ENCODE measurements around the gene CLSTN2.

Gene CLSTN2

DNA sequence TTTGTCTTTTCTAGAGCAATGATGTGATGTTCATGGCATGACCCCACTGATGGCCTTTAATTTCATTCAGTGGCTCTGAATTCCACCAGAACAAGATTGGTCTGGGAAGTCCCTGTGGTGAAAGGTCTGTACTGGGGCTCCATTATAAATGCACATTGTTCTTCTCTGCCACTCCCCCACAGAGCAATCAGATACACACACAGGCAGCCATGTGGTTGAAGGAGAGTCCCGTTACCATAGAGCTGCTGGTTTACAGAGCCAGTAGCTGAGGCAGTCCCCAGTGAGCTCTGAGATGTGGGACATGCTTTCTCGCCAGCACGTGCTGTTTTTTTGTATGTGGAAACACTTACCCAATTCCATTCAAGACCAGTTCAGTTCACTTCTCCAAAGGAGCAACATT, 570.2 kb downstream of the CLSTN2 start:
- no peak for DNase-seq (ENCODE audit: low spot score)

GRCh38 chr3:140505876-140506275, 570.9 kb downstream of the CLSTN2 start:
- DNase-seq (ENCODE audit: low spot score) = no peak

DNA sequence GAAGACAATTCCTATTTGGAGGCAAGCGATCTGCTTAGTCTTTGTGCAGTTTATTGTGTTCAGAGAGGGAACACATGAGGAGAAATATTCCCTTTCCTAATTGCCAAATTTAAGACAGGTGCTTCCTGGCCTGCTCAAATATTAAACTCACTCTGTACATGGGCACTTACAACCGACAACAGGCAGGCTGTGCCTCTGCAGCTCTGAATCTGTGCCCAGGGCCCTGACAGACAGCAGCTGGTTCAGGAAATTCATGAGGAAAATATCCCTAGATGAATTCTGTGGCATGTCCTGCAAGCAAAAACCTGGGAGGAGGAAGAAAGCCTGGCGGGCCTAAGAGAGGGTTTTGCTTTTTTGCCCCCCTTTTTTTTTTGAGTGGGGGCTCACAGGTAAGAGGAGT, 573.6 kb downstream of the CLSTN2 start:
- DNase-seq (ENCODE audit: low spot score) = no peak

- no peak for DNase-seq (ENCODE audit: low spot score)
These were observed 574.5 kb downstream of the CLSTN2 start for GRCh38 chr3:140509534-140509933.

GRCh38 chr3:140510303-140510861, 575.4 kb downstream of the CLSTN2 start:
- no peak for DNase-seq (ENCODE audit: low spot score)

- DNase-seq (ENCODE audit: low spot score) = no peak
These were observed 586.9 kb downstream of the CLSTN2 start for GRCh38 chr3:140521751-140522445.

GRCh38 chr3:140522653-140523380, 587.8 kb downstream of the CLSTN2 start:
- no peak for DNase-seq (ENCODE audit: low spot score)

- no peak for DNase-seq (ENCODE audit: low spot score)
These were observed 588.6 kb downstream of the CLSTN2 start for GRCh38 chr3:140523600-140523999.

GRCh38 chr3:140527156-140527555, 592.2 kb downstream of the CLSTN2 start:
- DNase-seq (ENCODE audit: low spot score) = no peak

- DNase-seq (ENCODE audit: low spot score) = no peak
These were observed 594.1 kb downstream of the CLSTN2 start for GRCh38 chr3:140529096-140529495.

- no peak for DNase-seq (ENCODE audit: low spot score)
These were observed 594.6 kb downstream of the CLSTN2 start for GRCh38 chr3:140529558-140529957.

DNA sequence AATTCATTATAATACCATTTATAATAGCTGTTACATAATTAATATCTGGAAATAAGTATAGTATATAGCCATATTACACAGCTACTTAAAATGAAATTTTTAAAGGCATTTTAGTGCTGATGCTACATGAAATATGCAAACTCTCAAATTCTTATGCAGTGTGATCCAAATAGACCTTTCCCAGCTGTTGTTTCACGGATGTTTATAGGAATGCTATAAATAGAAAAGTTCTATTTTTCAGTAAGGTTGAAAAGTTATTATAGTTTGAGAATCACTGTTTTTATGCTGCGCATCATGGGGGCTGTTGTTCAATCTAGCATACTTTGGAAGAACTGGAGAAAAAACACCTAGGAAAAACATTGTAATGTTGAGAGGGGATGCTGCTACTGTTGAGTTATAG, 595.1 kb downstream of the CLSTN2 start:
- DNase-seq (ENCODE audit: low spot score) = no peak

GRCh38 chr3:140530603-140531002, 595.6 kb downstream of the CLSTN2 start:
- no peak for DNase-seq (ENCODE audit: low spot score)

GRCh38 chr3:140532793-140533330, 597.9 kb downstream of the CLSTN2 start:
- peak; percentile 0 for DNase-seq (ENCODE audit: low spot score)

GRCh38 chr3:140536926-140537726, 602.1 kb downstream of the CLSTN2 start:
- no peak for DNase-seq (ENCODE audit: low spot score)

- no peak for DNase-seq (ENCODE audit: low spot score)
These were observed 602.7 kb downstream of the CLSTN2 start for GRCh38 chr3:140537727-140538082.

- DNase-seq (ENCODE audit: low spot score) = peak; percentile 50
These were observed 605.3 kb downstream of the CLSTN2 start for GRCh38 chr3:140540262-140540661.

DNA sequence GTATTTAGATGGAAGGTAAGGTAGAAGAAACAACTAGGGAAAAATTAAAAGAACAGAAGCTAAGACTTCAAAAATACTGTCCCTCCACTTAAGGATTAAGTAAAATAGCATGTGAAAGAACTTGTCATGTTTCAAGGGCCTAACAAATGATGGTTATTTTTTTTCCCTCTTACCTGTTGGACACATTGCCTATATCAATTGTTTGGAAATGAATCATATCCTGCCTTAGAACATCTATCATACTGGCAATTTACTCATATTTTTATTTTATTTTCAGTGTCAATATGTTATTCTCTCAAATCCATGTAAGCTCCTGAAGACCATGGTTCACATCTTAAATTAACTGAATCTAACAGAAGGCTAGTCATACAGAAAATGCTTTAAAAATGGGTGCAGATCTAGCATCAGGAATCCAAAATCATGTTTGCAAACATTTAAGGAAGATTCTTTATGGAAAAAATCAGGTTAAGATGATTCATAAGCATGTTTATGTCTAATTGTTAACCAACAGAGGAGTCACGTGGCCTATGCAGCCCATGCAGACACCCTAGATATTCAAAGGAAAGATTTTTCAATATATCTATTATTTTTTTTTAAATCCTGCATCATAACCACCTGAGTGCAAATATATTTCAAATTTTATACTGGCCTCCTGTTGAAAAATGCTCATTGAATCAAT, 607.1 kb downstream of the CLSTN2 start:
- no peak for DNase-seq (ENCODE audit: low spot score)

DNA sequence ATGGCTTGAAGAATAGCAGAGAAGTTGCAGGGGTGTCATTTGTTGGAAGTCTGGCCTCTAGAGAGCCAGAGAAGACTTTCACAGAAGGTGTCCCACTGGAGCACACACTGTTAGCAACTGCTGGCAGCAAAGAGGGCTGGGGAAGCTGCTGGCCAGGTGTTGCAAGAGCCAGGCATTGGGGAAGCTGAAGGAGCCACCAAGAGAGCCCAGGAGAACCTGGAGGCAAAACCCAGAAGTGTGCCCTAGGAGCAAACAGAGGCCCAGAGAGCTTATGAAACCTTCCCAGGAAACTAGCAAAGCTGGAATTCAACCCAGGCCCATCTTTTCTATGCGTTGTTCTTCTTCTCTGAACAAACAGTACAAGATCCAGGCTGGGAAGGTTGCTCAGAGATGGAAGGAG, 610.2 kb downstream of the CLSTN2 start:
- no peak for DNase-seq (ENCODE audit: low spot score)

DNA sequence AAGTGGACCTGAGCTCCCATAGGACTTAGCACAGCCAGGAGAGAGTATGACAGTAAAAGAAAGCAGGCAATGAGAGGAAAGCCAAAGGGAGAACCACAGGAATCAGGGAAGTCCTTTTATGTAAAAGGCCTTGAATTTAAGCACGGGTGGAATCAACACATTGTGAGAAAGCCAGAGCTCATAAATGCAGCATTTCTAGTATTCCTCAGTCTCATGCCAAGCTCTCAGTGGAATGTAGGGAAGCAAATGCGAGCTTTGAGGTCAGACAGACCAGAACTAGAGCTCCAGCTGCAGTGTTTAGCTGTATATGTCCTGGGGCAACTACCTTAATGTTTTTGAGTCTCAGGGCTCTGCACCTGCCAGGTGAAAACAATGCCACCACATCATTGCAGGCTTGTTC, 610.8 kb downstream of the CLSTN2 start:
- DNase-seq (ENCODE audit: low spot score) = no peak

GRCh38 chr3:140546649-140547048, 611.7 kb downstream of the CLSTN2 start:
- DNase-seq (ENCODE audit: low spot score) = no peak

DNA sequence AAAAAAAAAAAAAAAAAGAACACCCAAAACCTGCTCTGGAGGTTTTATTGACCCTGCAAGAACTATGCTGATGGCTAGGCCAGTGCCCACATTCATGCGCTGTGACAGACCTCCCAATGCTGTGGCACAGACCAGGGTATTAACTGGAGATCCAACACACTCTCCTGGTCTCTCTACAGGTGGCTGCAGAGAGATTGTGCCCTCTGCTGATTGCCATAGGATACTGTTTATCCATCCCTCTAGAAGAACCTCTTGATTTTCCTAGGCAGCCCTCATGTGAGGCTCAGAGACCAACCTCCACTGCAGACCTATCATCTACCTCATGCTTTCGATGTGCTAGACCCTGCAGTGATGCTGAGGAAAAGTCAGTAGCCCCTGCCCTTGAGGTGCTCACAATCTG, 617.4 kb downstream of the CLSTN2 start:
- DNase-seq (ENCODE audit: low spot score) = no peak
